Fibroblast of skin of left biceps (primary cell): ENCODE results near the gene TESK2.

Experiments used
- DNase-seq, 2 experiments: peaks; one replicate each; pipeline ENCODE4 v3.0.0-alpha.2; 2013; ENCODE audit warnings: low read depth in 2 of 2

The TESK2 gene

DNA sequence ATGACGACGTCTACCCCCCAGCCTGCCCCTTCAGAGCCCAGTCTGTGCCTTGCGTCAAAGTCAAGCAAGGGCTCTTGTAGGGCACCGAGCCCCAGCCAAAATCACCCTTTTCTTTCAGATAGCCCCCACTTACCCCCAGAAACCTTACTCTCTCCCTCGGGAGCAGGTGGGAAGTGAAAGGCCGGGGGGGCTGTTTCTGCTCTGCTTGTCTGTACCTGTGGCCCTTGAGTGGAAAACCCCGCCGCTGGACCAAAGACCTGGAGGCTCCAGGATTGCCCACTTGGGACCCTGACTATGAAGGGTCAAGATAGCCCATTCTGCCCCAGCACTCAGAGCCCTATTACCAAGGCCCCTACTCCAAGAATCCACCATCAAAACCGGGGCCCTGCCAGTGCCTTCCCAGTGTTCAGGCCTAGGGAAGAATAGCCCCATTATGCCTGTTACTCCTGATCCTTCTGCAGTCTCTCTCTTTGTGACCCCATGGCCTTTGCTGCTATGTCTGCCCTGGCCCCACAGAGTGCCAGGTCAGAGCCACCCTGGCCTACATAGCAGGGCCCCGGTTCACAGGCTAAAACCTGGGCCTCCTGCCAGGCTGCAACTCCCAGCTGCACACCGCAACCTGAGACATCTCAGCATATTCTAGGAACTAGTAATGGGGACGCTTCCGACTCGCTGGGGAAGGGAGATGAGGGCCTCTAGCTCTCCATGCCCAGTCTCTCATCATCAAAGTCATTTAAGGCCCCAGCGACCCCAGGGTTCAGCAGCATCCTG is 186.5 kb downstream of the TESK2 start:
- no peak for DNase-seq

DNA sequence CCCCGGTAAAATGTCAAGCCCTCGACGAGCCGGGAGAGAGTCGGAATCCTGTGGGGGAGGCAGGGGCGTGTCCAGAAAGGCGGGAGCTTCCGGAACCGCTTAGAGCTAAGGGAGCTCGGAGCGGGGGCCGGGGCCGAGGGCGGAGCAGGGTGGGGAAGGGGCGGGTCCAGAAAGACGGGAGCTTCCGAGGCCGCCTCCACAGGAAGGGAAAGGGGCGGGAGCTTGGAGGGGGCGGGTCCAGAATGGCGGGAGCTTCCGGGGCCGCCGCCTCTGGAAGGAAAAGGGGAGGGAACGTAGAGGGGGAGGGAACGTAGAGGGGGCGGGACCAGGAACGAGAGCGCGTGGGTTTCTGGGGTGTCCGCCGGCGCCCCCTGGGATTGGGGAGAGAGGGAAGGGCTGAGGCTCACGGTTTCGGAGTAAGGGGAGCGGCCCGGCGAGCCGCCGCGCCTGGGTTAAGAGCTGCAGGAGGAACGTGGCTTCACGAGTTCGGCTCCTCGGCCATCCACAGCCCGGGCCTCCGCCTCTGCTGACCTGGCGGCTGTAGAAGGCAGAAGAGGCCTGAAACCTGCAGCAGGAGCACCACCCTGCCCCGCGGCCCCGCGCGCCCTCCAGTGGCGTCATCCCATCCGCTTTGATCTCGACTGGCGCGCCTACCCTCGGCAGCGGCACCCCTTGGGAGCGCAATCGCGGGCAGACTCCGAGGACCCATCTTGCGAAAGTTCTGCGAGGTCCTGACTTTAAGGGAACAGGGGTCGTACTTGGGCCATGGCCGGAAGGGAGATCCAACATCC is 187.2 kb downstream of the TESK2 start:
- DNase-seq, result peak; percentile 93 to 95

DNA sequence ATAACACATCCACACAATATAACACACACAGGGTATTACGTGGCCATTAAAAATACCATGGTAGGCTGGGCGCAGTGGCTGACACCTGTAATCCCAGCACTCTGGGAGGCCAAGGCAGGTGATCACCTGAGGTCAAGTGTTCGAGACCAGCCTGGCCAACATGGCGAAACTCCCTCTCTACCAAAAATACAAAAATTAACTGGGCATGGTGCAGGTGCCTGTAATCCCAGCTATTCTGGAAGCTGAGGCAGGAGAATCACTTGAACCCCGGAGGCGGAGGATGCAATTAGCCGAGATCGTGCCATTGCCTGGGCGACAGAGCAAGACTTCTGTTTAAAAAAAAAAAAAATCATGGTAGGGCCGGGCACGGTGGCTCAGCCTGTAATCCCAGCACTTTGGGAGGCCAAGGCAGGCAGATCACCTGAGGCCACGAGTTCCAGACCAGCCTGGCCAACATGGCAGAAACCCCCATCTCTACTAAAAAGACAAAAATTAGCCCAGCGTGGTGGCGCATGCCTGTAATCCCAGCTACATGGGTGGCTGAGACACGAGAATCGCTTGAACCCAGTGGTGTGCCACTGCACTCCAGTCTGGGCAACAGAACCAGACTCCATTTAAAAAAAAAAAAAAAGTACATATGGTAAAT is 188.3 kb downstream of the TESK2 start:
- DNase-seq, result no peak

DNA sequence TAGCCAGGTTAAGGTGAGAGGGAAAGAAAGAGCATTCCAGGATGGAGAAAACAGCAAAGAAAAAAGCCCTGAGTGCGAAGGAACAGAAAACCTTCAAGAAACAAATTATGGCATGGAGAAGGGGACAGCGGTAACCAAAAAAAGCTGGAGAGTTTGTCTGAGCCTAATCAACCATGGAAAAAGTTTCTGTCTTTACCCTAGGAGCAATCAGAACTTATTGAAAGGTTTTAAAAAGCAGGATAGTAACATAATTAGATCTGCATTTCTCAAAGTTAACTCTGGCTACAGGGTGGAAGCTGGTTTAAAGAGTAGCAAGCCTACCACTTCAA is 190.3 kb downstream of the TESK2 start:
- no peak for DNase-seq

DNA sequence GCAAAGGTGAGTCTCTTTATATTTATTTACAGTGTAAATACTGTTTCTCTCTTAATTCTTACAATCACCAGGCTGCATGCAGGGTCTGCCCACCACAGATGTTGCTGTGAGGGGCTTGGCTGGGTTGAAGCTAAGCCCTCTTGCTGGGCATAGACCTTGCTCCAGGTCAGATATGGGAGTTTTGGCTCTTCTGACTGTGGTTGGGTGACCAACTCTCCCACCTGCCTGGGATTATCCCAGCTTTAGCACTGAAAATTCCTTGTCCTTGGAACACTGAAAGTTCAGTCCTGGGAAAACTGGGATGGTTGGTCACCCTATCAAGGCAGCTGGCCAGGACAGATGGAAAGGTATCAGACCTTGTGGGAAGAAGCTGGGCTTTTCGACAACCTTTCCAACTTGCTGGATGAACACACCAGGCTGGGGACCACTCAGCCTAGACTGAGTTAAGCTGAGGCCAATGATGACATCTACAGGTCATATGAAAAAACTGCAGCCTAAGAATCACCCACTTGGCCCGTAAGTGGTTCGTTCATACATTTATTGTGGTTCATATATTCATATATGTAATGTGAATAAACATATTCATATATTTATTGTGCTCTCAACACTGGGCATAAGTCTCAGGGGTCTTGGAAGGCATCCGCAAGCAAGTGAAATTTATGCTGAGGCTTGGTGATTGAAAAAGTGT is 190.8 kb downstream of the TESK2 start:
- DNase-seq, result peak; percentile 32 to 33

DNA sequence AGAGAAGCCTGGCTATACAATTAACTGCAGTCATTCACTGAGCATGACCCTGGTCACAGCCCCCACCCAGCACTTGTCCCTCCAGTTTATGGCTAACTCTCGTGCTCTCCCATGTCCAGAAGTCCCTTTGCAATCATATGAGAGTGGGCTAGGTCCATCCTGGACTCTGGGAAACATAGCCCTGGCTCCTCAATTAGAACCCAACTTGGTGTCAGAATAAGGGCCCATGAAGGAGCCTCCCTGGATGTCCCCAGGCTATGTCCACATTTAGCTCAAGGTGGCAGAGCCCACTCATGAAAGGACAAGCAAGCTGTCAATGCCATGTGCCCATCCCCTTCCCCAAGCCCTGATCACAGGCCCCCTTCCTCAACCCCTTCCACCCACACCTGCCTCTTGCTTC is 191.7 kb downstream of the TESK2 start:
- DNase-seq, result no peak

DNA sequence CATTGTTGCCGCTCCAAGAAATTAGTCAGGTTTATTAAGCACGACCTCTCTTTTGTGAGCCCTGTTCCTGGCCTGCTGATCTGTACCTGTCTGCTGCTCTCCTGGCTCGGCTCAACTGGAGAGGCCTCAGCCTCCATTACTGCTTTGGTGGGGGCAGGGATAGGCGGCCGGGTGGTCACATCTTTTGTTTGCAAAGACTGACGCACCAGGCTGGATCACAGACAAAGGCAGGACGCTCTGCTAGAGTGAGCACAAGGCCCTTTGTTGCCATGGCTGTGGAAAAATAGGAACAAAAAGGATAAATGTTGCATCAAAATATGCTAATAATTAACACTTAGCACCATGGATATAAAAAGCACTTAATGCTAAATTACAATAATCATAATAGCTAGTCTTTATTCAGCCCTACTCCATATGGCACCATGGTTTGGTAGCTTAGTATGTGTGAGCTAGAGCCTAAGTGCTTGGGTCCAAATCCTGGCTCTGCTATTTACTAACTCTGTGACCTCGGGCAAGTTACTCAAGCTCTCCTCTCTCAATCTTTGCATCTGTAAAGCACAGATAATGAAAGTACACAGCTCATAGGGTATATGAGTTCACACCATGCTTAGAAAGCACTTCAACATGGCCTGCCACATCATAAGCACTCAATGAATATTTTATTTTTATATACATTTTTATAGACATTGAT is 193.2 kb downstream of the TESK2 start:
- no peak for DNase-seq
